ENCODE results near the gene FASTK.

DNA sequence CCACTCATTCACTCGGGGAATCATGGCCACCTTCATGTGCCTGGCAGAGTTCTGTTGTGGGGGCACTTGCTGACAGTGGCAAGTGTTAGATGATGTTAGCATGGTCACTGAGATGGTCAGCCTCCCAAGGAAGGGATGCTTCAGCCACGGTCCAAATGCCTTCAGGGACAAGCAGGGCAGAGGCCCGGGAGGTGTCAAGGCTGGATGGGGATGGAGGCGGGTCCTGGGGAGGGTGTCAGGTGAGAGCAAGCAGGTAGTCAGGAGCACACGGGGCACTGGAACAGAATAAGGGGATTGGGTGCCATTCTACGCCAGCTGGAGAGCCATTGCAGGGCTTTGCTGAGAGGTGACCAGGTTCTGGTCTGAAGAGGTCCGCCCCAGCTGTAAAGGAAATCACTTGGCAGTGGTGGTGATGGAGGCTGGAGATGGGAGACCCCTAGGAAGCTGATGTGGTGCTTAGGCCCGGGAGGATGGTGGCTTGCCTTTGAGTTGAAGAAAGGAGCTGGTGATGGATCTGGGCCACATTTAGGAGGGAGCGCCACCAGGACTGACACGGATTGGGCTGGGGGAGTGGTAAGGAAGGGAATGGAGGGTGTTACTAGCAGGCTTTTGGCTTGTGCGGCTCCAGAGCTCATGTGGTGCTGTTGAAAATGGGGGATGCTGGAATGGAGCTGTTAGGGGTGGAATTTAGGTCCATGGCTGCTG, 29.8 kb upstream of the FASTK start:
- TF ChIP-seq, protein P1, sequence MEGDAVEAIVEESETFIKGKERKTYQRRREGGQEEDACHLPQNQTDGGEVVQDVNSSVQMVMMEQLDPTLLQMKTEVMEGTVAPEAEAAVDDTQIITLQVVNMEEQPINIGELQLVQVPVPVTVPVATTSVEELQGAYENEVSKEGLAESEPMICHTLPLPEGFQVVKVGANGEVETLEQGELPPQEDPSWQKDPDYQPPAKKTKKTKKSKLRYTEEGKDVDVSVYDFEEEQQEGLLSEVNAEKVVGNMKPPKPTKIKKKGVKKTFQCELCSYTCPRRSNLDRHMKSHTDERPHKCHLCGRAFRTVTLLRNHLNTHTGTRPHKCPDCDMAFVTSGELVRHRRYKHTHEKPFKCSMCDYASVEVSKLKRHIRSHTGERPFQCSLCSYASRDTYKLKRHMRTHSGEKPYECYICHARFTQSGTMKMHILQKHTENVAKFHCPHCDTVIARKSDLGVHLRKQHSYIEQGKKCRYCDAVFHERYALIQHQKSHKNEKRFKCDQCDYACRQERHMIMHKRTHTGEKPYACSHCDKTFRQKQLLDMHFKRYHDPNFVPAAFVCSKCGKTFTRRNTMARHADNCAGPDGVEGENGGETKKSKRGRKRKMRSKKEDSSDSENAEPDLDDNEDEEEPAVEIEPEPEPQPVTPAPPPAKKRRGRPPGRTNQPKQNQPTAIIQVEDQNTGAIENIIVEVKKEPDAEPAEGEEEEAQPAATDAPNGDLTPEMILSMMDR (IDR thresholded peaks at IDR 0.05): no peak
- no peak for TF ChIP-seq POLR2A (IDR thresholded peaks at IDR 0.05)
